ENCODE measurements around the gene ADAR.

ADAR gene

GRCh38 chr1:154595621-154596020, 12.4 kb downstream of the ADAR start (continued):
- TF ChIP-seq CREB5 (CRISPR knock-in tag; IDR thresholded peaks at IDR 0.05; ENCODE audit: low read depth) = no peak

GRCh38 chr1:154594811-154595210, 13.2 kb downstream of the ADAR start:
- TF ChIP-seq RARB (CRISPR knock-in tag; IDR thresholded peaks at IDR 0.05) (no peak), SNAI2 (CRISPR knock-in tag; IDR thresholded peaks at IDR 0.05) (no peak), ZC3H10 (CRISPR knock-in tag; IDR thresholded peaks at IDR 0.05) (no peak), OSR1 (CRISPR knock-in tag; IDR thresholded peaks at IDR 0.05) (no peak), TOX (CRISPR knock-in tag; IDR thresholded peaks at IDR 0.05; ENCODE audit: borderline replicate concordance) (no peak), ISL1 (CRISPR knock-in tag; IDR thresholded peaks at IDR 0.05) (no peak), ZFP3 (CRISPR knock-in tag; IDR thresholded peaks at IDR 0.05) (no peak), ZNF70 (CRISPR knock-in tag; IDR thresholded peaks at IDR 0.05) (no peak), TCF4 (CRISPR knock-in tag; IDR thresholded peaks at IDR 0.05; ENCODE audit: borderline replicate concordance) (no peak), CSRNP3 (CRISPR knock-in tag; IDR thresholded peaks at IDR 0.05) (no peak), ARNTL (CRISPR knock-in tag; IDR thresholded peaks at IDR 0.05; ENCODE audit: borderline replicate concordance, low read depth) (no peak), TSHZ2 (CRISPR knock-in tag; IDR thresholded peaks at IDR 0.05) (no peak), BACH2 (CRISPR knock-in tag; IDR thresholded peaks at IDR 0.05; ENCODE audit: borderline replicate concordance) (no peak), ESRRG (CRISPR knock-in tag; IDR thresholded peaks at IDR 0.05) (no peak), PPARA (CRISPR knock-in tag; IDR thresholded peaks at IDR 0.05; ENCODE audit: borderline replicate concordance) (no peak), ZNF8 (CRISPR knock-in tag; IDR thresholded peaks at IDR 0.05) (no peak), CREB5 (CRISPR knock-in tag; IDR thresholded peaks at IDR 0.05; ENCODE audit: low read depth) (no peak), ZFP30 (CRISPR knock-in tag; IDR thresholded peaks at IDR 0.05) (no peak)
- TF ChIP-seq, protein P1, sequence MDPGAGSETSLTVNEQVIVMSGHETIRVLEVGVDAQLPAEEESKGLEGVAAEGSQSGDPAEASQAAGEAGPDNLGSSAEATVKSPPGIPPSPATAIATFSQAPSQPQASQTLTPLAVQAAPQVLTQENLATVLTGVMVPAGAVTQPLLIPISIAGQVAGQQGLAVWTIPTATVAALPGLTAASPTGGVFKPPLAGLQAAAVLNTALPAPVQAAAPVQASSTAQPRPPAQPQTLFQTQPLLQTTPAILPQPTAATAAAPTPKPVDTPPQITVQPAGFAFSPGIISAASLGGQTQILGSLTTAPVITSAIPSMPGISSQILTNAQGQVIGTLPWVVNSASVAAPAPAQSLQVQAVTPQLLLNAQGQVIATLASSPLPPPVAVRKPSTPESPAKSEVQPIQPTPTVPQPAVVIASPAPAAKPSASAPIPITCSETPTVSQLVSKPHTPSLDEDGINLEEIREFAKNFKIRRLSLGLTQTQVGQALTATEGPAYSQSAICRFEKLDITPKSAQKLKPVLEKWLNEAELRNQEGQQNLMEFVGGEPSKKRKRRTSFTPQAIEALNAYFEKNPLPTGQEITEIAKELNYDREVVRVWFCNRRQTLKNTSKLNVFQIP (CRISPR knock-in tag; IDR thresholded peaks at IDR 0.05; ENCODE audit: borderline replicate concordance, low read depth) = no peak
- TF ChIP-seq, protein P2, sequence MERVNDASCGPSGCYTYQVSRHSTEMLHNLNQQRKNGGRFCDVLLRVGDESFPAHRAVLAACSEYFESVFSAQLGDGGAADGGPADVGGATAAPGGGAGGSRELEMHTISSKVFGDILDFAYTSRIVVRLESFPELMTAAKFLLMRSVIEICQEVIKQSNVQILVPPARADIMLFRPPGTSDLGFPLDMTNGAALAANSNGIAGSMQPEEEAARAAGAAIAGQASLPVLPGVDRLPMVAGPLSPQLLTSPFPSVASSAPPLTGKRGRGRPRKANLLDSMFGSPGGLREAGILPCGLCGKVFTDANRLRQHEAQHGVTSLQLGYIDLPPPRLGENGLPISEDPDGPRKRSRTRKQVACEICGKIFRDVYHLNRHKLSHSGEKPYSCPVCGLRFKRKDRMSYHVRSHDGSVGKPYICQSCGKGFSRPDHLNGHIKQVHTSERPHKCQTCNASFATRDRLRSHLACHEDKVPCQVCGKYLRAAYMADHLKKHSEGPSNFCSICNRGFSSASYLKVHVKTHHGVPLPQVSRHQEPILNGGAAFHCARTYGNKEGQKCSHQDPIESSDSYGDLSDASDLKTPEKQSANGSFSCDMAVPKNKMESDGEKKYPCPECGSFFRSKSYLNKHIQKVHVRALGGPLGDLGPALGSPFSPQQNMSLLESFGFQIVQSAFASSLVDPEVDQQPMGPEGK (CRISPR knock-in tag; IDR thresholded peaks at IDR 0.05; ENCODE audit: borderline replicate concordance) = no peak
- no peak for ATAC-seq

GRCh38 chr1:154593390-154593789, 14.6 kb downstream of the ADAR start:
- TF ChIP-seq BACH2 (CRISPR knock-in tag; IDR thresholded peaks at IDR 0.05; ENCODE audit: borderline replicate concordance) (no peak), CSRNP3 (CRISPR knock-in tag; IDR thresholded peaks at IDR 0.05) (no peak), RARB (CRISPR knock-in tag; IDR thresholded peaks at IDR 0.05) (no peak), ZNF70 (CRISPR knock-in tag; IDR thresholded peaks at IDR 0.05) (no peak), ZNF565 (CRISPR knock-in tag; conservative IDR thresholded peaks at IDR 0.05; ENCODE audit: low read depth) (no peak), CREB5 (CRISPR knock-in tag; IDR thresholded peaks at IDR 0.05; ENCODE audit: low read depth) (no peak), ZFP3 (CRISPR knock-in tag; IDR thresholded peaks at IDR 0.05) (no peak), TOX (CRISPR knock-in tag; IDR thresholded peaks at IDR 0.05; ENCODE audit: borderline replicate concordance) (no peak), ZNF8 (CRISPR knock-in tag; IDR thresholded peaks at IDR 0.05) (no peak)
- TF ChIP-seq, protein P2 (CRISPR knock-in tag; IDR thresholded peaks at IDR 0.05; ENCODE audit: borderline replicate concordance) = no peak
- ATAC-seq = no peak
